HepG2 (cell line): Measurements from ENCODE around the gene NBPF1. TPM values are rescaled to one million over a fixed set of nuclear protein-coding genes. Genes with fewer than 3 reads are reported as not detected.

Experiments used
- HMGXB3 ChIP-seq: sonication (generic); formaldehyde crosslinking; IDR thresholded peaks from 2 replicates; pipeline ENCODE4 v1.4.0; 2020; ENCODE audit warnings: missing genetic modification reagents, borderline replicate concordance
- HOXA3 ChIP-seq: sonication (generic); formaldehyde crosslinking; IDR thresholded peaks from 2 replicates; pipeline ENCODE4 v1.5.0; 2020; ENCODE audit warnings: missing genetic modification reagents
- ZNF10 ChIP-seq: sonication (generic); formaldehyde crosslinking; IDR thresholded peaks from 2 replicates; pipeline ENCODE4 v1.4.0; 2020; ENCODE audit warnings: mild to moderate bottlenecking, low read depth, missing genetic modification reagents, borderline replicate concordance
- ZNF343 ChIP-seq: sonication (generic); formaldehyde crosslinking; IDR thresholded peaks from 2 replicates; pipeline ENCODE4 v1.4.0; 2020; ENCODE audit warnings: mild to moderate bottlenecking, missing genetic modification reagents
- polyA plus RNA-seq, 8 experiments: library from polyadenylated mRNA; depleted of rRNA in 3 of 8; stranded (reverse) in 7 of 8; unstranded in 1 of 8; fragments of >200 nt; fragmentation: Illumina TruSeq in 4 of 8; extraction: Trizol in 4 of 8; gene quantifications; 2 replicates each; pipeline versions ENCODE4 v1.2.1 to v1.2.3, GENCODE V29; 2011 to 2016; ENCODE audit warnings: low read depth in 4 of 8, missing spikeins in 1 of 8, mixed read lengths in 1 of 8; ENCODE audit not compliant: insufficient read depth in 1 of 8
- total RNA-seq, 5 experiments: library from RNA; depleted of rRNA; stranded (reverse); fragments of >200 nt; fragmentation: Illumina TruSeq; extraction: Trizol; gene quantifications; 2 replicates each; pipeline ENCODE4 v1.2.3, GENCODE V29; 2016; ENCODE audit warnings: low read depth in 1 of 5
- TF ChIP-seq, protein P1 (sequence below): sonication (generic); formaldehyde crosslinking; IDR thresholded peaks from 2 replicates; pipeline ENCODE4 v1.4.0; 2020; ENCODE audit warnings: mild to moderate bottlenecking, missing genetic modification reagents, borderline replicate concordance
- TF ChIP-seq, protein P2 (sequence below): sonication (generic); formaldehyde crosslinking; IDR thresholded peaks from 2 replicates; pipeline ENCODE4 v1.4.0; 2020; ENCODE audit warnings: missing genetic modification reagents, borderline replicate concordance

Gene NBPF1
- total and polyA plus RNA-seq, 2 of the 13 experiments (the other 11 are each of a cell fraction or from before 2014, with no cell fraction given), result 30.3 to 35.6 TPM

- TF ChIP-seq HMGXB3 (CRISPR knock-in tag) (peak; percentile 93), ZNF10 (CRISPR knock-in tag) (peak; percentile 70; the same call in 1 of the 2 replicates), HOXA3 (CRISPR knock-in tag) (peak; percentile 95), ZNF343 (0 out of 2 replicates have a peak, but pooled peaks have one; percentile 22)
- TF ChIP-seq, protein P1, sequence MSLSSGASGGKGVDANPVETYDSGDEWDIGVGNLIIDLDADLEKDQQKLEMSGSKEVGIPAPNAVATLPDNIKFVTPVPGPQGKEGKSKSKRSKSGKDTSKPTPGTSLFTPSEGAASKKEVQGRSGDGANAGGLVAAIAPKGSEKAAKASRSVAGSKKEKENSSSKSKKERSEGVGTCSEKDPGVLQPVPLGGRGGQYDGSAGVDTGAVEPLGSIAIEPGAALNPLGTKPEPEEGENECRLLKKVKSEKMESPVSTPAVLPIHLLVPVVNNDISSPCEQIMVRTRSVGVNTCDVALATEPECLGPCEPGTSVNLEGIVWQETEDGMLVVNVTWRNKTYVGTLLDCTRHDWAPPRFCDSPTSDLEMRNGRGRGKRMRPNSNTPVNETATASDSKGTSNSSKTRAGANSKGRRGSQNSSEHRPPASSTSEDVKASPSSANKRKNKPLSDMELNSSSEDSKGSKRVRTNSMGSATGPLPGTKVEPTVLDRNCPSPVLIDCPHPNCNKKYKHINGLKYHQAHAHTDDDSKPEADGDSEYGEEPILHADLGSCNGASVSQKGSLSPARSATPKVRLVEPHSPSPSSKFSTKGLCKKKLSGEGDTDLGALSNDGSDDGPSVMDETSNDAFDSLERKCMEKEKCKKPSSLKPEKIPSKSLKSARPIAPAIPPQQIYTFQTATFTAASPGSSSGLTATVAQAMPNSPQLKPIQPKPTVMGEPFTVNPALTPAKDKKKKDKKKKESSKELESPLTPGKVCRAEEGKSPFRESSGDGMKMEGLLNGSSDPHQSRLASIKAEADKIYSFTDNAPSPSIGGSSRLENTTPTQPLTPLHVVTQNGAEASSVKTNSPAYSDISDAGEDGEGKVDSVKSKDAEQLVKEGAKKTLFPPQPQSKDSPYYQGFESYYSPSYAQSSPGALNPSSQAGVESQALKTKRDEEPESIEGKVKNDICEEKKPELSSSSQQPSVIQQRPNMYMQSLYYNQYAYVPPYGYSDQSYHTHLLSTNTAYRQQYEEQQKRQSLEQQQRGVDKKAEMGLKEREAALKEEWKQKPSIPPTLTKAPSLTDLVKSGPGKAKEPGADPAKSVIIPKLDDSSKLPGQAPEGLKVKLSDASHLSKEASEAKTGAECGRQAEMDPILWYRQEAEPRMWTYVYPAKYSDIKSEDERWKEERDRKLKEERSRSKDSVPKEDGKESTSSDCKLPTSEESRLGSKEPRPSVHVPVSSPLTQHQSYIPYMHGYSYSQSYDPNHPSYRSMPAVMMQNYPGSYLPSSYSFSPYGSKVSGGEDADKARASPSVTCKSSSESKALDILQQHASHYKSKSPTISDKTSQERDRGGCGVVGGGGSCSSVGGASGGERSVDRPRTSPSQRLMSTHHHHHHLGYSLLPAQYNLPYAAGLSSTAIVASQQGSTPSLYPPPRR (CRISPR knock-in tag), result peak; percentile 83
- TF ChIP-seq, protein P2, sequence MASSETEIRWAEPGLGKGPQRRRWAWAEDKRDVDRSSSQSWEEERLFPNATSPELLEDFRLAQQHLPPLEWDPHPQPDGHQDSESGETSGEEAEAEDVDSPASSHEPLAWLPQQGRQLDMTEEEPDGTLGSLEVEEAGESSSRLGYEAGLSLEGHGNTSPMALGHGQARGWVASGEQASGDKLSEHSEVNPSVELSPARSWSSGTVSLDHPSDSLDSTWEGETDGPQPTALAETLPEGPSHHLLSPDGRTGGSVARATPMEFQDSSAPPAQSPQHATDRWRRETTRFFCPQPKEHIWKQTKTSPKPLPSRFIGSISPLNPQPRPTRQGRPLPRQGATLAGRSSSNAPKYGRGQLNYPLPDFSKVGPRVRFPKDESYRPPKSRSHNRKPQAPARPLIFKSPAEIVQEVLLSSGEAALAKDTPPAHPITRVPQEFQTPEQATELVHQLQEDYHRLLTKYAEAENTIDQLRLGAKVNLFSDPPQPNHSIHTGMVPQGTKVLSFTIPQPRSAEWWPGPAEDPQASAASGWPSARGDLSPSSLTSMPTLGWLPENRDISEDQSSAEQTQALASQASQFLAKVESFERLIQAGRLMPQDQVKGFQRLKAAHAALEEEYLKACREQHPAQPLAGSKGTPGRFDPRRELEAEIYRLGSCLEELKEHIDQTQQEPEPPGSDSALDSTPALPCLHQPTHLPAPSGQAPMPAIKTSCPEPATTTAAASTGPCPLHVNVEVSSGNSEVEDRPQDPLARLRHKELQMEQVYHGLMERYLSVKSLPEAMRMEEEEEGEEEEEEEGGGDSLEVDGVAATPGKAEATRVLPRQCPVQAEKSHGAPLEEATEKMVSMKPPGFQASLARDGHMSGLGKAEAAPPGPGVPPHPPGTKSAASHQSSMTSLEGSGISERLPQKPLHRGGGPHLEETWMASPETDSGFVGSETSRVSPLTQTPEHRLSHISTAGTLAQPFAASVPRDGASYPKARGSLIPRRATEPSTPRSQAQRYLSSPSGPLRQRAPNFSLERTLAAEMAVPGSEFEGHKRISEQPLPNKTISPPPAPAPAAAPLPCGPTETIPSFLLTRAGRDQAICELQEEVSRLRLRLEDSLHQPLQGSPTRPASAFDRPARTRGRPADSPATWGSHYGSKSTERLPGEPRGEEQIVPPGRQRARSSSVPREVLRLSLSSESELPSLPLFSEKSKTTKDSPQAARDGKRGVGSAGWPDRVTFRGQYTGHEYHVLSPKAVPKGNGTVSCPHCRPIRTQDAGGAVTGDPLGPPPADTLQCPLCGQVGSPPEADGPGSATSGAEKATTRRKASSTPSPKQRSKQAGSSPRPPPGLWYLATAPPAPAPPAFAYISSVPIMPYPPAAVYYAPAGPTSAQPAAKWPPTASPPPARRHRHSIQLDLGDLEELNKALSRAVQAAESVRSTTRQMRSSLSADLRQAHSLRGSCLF (CRISPR knock-in tag), result peak; percentile 42; the same call in 1 of the 2 replicates
Observed at GRCh38 chr1:16645271-16646060, 32.1 kb upstream of the NBPF1 start (continued).
